ENCODE measurements around the gene CDH22. TPM values are rescaled to one million over a fixed set of nuclear protein-coding genes. Genes with fewer than 3 reads are reported as not detected.

Gene CDH22
- total and polyA plus RNA-seq, 2 donors (not counting 1 experiment from before 2014, with no cell fraction given), result not detected

DNA sequence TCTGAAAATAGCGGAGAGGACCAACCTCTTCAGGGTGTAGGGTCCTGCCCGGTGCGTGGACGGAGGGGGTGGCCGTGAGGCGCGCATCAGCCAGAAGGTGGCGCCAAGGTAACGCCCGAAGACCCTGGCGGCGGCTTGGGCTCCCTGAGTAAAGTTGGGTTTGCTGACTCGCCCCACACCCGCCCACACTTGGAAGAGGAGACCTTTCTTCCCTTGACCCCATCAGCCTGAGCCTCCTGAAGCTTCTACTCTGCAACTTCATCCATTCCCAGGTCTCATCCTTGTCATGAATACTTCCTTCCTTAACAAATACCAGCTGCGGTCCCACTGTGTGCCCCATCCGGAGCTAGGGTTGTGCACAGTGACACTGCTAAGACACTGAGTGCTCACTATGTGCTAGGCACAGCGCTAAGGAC lies 175.6 kb downstream of the CDH22 start:
- H3K4me3 Mint-ChIP-seq, result peak overlapping the region; percentile 4
- Histone ChIP-seq H3K4me1 (ENCODE audit: control insufficient read depth in 2 of 2, insufficient read depth in 2 of 2, low read length in 2 of 2) (peaks cover 20 to 42% of the 10 kb centered on the region in 2 donors), H3K27ac (ENCODE audit: low read length in 2 of 2) (no peak overlapping the region), H3K9ac (ENCODE audit: low read length) (no peak overlapping the region), H3K36me3 (replicated peaks in 1 of 2; ENCODE audit: control extremely low read depth in 1 of 2, control insufficient read depth in 1 of 2, extremely low read depth in 1 of 2, insufficient read depth in 2 of 2, low read length in 1 of 2) (peaks cover 0 to 14% of the 10 kb centered on the region in 2 experiments), H3K79me2 (ENCODE audit: control insufficient read depth, insufficient read depth, low read length) (no peaks in the 10 kb centered on the region), H3K4me2 (replicated peaks; ENCODE audit: low read depth, low read length, poor library complexity, severe bottlenecking) (peak overlapping the region; percentile 44), H4K20me1 (ENCODE audit: control insufficient read depth, insufficient read depth, low read length, poor library complexity, severe bottlenecking) (peaks cover 40% of the 10 kb centered on the region), H3K9me3 (ENCODE audit: control extremely low read depth in 1 of 3, control insufficient read depth in 2 of 3, insufficient read depth in 1 of 3, low read length in 2 of 3) (no peaks in the 10 kb centered on the region), H3K4me3 (ENCODE audit: control extremely low read depth in 1 of 5, extremely low read depth in 1 of 5, insufficient read depth in 1 of 5, low read depth in 2 of 5, low read length in 4 of 5) (no peak overlapping the region), H3K27me3 (replicated peaks in 1 of 4; ENCODE audit: control extremely low read depth in 1 of 4, control insufficient read depth in 3 of 4, insufficient read depth in 4 of 4, low read length in 3 of 4) (peaks cover 0 to 10% (median 0%) of the 10 kb centered on the region in 4 experiments), H2AFZ (ENCODE audit: insufficient read depth, low read depth, low read length, poor library complexity, severe bottlenecking) (no peak overlapping the region)
- DNase-seq, result peak; percentile 78
- 15% methylated on average over 16 of the region's 17 CpGs for WGBS (ENCODE audit: insufficient coverage)
- no peaks in the 10 kb centered on the region for H3K9me3 Mint-ChIP-seq (ENCODE audit: insufficient read depth)
- TF ChIP-seq CTCF (IDR thresholded peaks at IDR 0.05) (peak; percentile 87), EZH2 (IDR thresholded peaks at IDR 0.05; ENCODE audit: borderline replicate concordance, insufficient read depth, low read depth, low read length, poor library complexity, severe bottlenecking) (no peak)
- H3K27ac Mint-ChIP-seq, result peak overlapping the region; percentile 33
- peaks cover 15% of the 10 kb centered on the region for H3K27me3 Mint-ChIP-seq
- intact Hi-C loops (cut with micrococcal nuclease), result loop anchor here (1.0 to 5.0 kb wide), 6 partner anchors 13 to 279 kb away; no protein-coding TSS in a partner anchor
- H3K4me1 Mint-ChIP-seq, result peaks cover 48% of the 10 kb centered on the region
- ChIA-PET POLR2A (interaction anchor here (2.6 to 2.7 kb wide), 2 partner anchors 13 to 33 kb away, joined by 6 to 11 read pairs; no protein-coding TSS in a partner anchor), CTCF (interaction anchor here (0.7 to 7.8 kb wide), 23 partner anchors 8 to 305 kb away, joined by 3 to 87 read pairs (median 4); partner anchors contain the start of genes CD40 and ELMO2)
- ATAC-seq (ENCODE audit: low read depth), result peak; percentile 83

DNA sequence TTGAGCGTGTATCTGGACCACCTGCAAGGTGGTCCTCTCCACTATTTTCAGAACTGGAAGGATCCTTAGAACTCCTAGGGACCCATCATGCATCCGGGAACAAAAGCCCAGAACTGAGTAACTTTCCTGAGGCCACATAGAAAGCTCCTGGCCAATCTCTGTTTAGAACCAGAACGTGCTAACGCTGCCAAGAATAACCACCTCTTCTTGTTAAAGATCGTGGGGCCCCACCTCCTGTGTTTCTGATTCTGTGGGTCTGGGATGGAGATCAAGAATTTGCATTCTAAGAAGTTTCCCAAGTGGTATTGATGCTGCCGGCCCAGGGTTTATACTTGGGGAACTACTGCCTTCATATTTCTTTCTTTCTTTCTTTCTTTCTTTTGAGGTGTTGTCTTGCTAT lies 176.9 kb downstream of the CDH22 start:
- Histone ChIP-seq H2AFZ (ENCODE audit: insufficient read depth, low read depth, low read length, poor library complexity, severe bottlenecking) (no peak overlapping the region), H3K36me3 (replicated peaks in 1 of 2; ENCODE audit: control extremely low read depth in 1 of 2, control insufficient read depth in 1 of 2, extremely low read depth in 1 of 2, insufficient read depth in 2 of 2, low read length in 1 of 2) (peaks cover 0 to 27% of the 10 kb centered on the region in 2 experiments), H3K4me2 (replicated peaks; ENCODE audit: low read depth, low read length, poor library complexity, severe bottlenecking) (no peak overlapping the region), H3K9ac (ENCODE audit: low read length) (no peak overlapping the region), H3K9me3 (ENCODE audit: control extremely low read depth in 1 of 3, control insufficient read depth in 2 of 3, insufficient read depth in 1 of 3, low read length in 2 of 3) (no peaks in the 10 kb centered on the region), H3K27me3 (replicated peaks in 1 of 4; ENCODE audit: control extremely low read depth in 1 of 4, control insufficient read depth in 3 of 4, insufficient read depth in 4 of 4, low read length in 3 of 4) (peaks cover 0 to 3% (median 0%) of the 10 kb centered on the region in 4 experiments), H3K79me2 (ENCODE audit: control insufficient read depth, insufficient read depth, low read length) (no peaks in the 10 kb centered on the region), H3K4me1 (ENCODE audit: control insufficient read depth in 2 of 2, insufficient read depth in 2 of 2, low read length in 2 of 2) (peaks cover 16 to 32% of the 10 kb centered on the region in 2 donors), H4K20me1 (ENCODE audit: control insufficient read depth, insufficient read depth, low read length, poor library complexity, severe bottlenecking) (peaks cover 48% of the 10 kb centered on the region), H3K27ac (ENCODE audit: low read length in 2 of 2) (no peak overlapping the region), H3K4me3 (ENCODE audit: control extremely low read depth in 1 of 5, extremely low read depth in 1 of 5, insufficient read depth in 1 of 5, low read depth in 2 of 5, low read length in 4 of 5) (no peak overlapping the region)
- ATAC-seq (ENCODE audit: low read depth) (no peak), DNase-seq (no peak)
- peak overlapping the region; percentile 28 for H3K27ac Mint-ChIP-seq
- intact Hi-C loops (cut with micrococcal nuclease), result loop anchor here (5.0 kb wide), 1 partner anchor 216 kb away; no protein-coding TSS in a partner anchor
- ChIA-PET CTCF (interaction anchor here (1.0 to 7.8 kb wide), 11 partner anchors 9 to 354 kb away, joined by 3 to 87 read pairs (median 8); partner anchors contain the start of genes CD40 and ELMO2), POLR2A (interaction anchor here (0.9 to 2.7 kb wide), 3 partner anchors 12 to 43 kb away, joined by 3 to 11 read pairs (median 6); no protein-coding TSS in a partner anchor)
- no peak overlapping the region for H3K4me3 Mint-ChIP-seq
- H3K4me1 Mint-ChIP-seq, result peaks cover 46% of the 10 kb centered on the region
- WGBS (ENCODE audit: insufficient coverage), result 75% methylated on average over 2 of the region's 6 CpGs
- H3K9me3 Mint-ChIP-seq (ENCODE audit: insufficient read depth), result no peaks in the 10 kb centered on the region
- peaks cover 6% of the 10 kb centered on the region for H3K27me3 Mint-ChIP-seq
- TF ChIP-seq CTCF (IDR thresholded peaks at IDR 0.05) (no peak), EZH2 (IDR thresholded peaks at IDR 0.05; ENCODE audit: borderline replicate concordance, insufficient read depth, low read depth, low read length, poor library complexity, severe bottlenecking) (no peak)
